GM23338 (cell line): ENCODE results near the gene GNLY.

Experiments
- CTCF ChIP-seq, 2 experiments: fragments of 200-600 bp in 1 of 2; sonication (generic) in 1 of 2; conservative IDR thresholded peaks; 2 replicates each; pipeline versions ENCODE4 v1.5.1 to v1.6.1; 2016 to 2017; ENCODE audit warnings: antibody characterized with exemption in 2 of 2, low read depth in 2 of 2, mild to moderate bottlenecking in 2 of 2, moderate library complexity in 1 of 2
- EZH2 ChIP-seq: fragments of 200-600 bp; sonication (generic); IDR thresholded peaks from one replicate; pipeline ENCODE4 v1.8.0; 2017; ENCODE audit warnings: antibody characterized with exemption, mild to moderate bottlenecking, low read depth; ENCODE audit not compliant: unreplicated experiment
- NANOG ChIP-seq: IDR thresholded peaks from 2 replicates; pipeline ENCODE4 v1.6.1; 2016; ENCODE audit warnings: antibody characterized with exemption, borderline replicate concordance
- POLR2AphosphoS5 ChIP-seq: IDR thresholded peaks from 2 replicates; pipeline ENCODE4 v1.6.1; 2016; ENCODE audit warnings: antibody characterized with exemption, low read depth
- REST ChIP-seq: IDR thresholded peaks from one replicate; pipeline ENCODE4 v1.6.1; 2018; ENCODE audit warnings: antibody characterized with exemption; ENCODE audit not compliant: unreplicated experiment
- STAT1 ChIP-seq: IDR thresholded peaks from one replicate; pipeline ENCODE4 v1.6.1; 2016; ENCODE audit warnings: antibody characterized with exemption; ENCODE audit not compliant: unreplicated experiment
- ZNF114 ChIP-seq: fragments of 250-450 bp; sonication (Bioruptor Pico); IDR thresholded peaks from 2 replicates; pipeline ENCODE4 v1.5.0; 2020; ENCODE audit warnings: mild to moderate bottlenecking, moderate library complexity

GRCh38 chr2:85723707-85724360 is 29.7 kb downstream of the GNLY start:
- no peak for TF ChIP-seq POLR2AphosphoS5
- TF ChIP-seq CTCF (conservative IDR thresholded peaks at IDR 0.05; ENCODE audit: low read depth in 2 of 2) = no peak
- no peak for TF ChIP-seq EZH2
- TF ChIP-seq STAT1 = no peak
- no peak for TF ChIP-seq REST
- TF ChIP-seq ZNF114 (CRISPR knock-in tag) = no peak
- no peak for TF ChIP-seq NANOG
